Skeletal muscle satellite cell (primary cell): ENCODE measurements around the gene RGS11.
"Not testable (repeated sequence)": the region's sequence is repeated elsewhere in the genome, so short reads cannot be mapped to it uniquely, and the experiment has no call there.

Source experiments
- H3K27me3 ChIP-seq: 2 replicates; pipeline ENCODE4 v1.7.0; 2013; ENCODE audit warnings: low read length; ENCODE audit not compliant: control insufficient read depth, insufficient read depth
- H3K36me3 ChIP-seq: 2 replicates; pipeline ENCODE4 v1.7.0; 2013; ENCODE audit warnings: mild to moderate bottlenecking, control low read depth, low read length; ENCODE audit not compliant: insufficient read depth
- H3K4me1 ChIP-seq: 2 replicates; pipeline ENCODE4 v1.7.0; 2013; ENCODE audit warnings: low read length; ENCODE audit not compliant: control insufficient read depth, insufficient read depth
- H3K4me2 ChIP-seq: 2 replicates; pipeline ENCODE4 v1.7.0; 2013; ENCODE audit warnings: mild to moderate bottlenecking, low read length
- H3K4me3 ChIP-seq: 2 replicates; pipeline ENCODE4 v1.7.0; 2013; ENCODE audit warnings: low read length
- H3K9ac ChIP-seq: 2 replicates; pipeline ENCODE4 v1.7.0; 2013; ENCODE audit warnings: mild to moderate bottlenecking, low read depth, low read length, moderate library complexity
- H3K9me3 ChIP-seq: replicated peaks from 2 replicates; pipeline ENCODE4 v1.7.0; 2013; ENCODE audit warnings: mild to moderate bottlenecking, control low read depth, low read length

RGS11 gene

GRCh38 chr16:275041-275641 lies 603 bp downstream of the RGS11 start:
- Histone ChIP-seq H3K4me3 (peak overlapping the region; percentile 63), H3K4me1 (peaks cover 4% of the 10 kb centered on the region), H3K4me2 (peak overlapping the region; percentile 76), H3K9me3 (no peaks in the 10 kb centered on the region), H3K36me3 (no peaks in the 10 kb centered on the region), H3K9ac (no peak overlapping the region), H3K27me3 (peaks cover 12% of the 10 kb centered on the region)

- no peak overlapping the region for H3K4me2 ChIP-seq
- no peaks in the 10 kb centered on the region for H3K9me3 ChIP-seq
- peaks cover 4% of the 10 kb centered on the region for H3K4me1 ChIP-seq
- H3K27me3 ChIP-seq = peaks cover 16% of the 10 kb centered on the region
- no peaks in the 10 kb centered on the region for H3K36me3 ChIP-seq
- H3K9ac ChIP-seq = no peak overlapping the region
- no peak overlapping the region for H3K4me3 ChIP-seq
Observed at GRCh38 chr16:273547-274421, 2.0 kb downstream of the RGS11 start.

- H3K27me3 ChIP-seq = peaks cover 19% of the 10 kb centered on the region
- H3K4me3 ChIP-seq = no peak overlapping the region
- no peak overlapping the region for H3K9ac ChIP-seq
- no peaks in the 10 kb centered on the region for H3K36me3 ChIP-seq
- H3K4me1 ChIP-seq = peaks cover 4% of the 10 kb centered on the region
- no peak overlapping the region for H3K4me2 ChIP-seq
- no peaks in the 10 kb centered on the region for H3K9me3 ChIP-seq
Observed at GRCh38 chr16:272633-273546, 2.9 kb downstream of the RGS11 start.

- no peaks in the 10 kb centered on the region for H3K36me3 ChIP-seq
- no peak overlapping the region for H3K9ac ChIP-seq
- peaks cover 19% of the 10 kb centered on the region for H3K27me3 ChIP-seq
- peaks cover 8% of the 10 kb centered on the region for H3K4me1 ChIP-seq
- no peaks in the 10 kb centered on the region for H3K9me3 ChIP-seq
- H3K4me2 ChIP-seq = no peak overlapping the region
- no peak overlapping the region for H3K4me3 ChIP-seq
Observed at GRCh38 chr16:270381-271255, 5.1 kb downstream of the RGS11 start.

- H3K27me3 ChIP-seq = peaks cover 8% of the 10 kb centered on the region
- no peaks in the 10 kb centered on the region for H3K9me3 ChIP-seq
- peaks cover 5% of the 10 kb centered on the region for H3K4me1 ChIP-seq
- no peak overlapping the region for H3K4me2 ChIP-seq
- peaks cover 6% of the 10 kb centered on the region for H3K36me3 ChIP-seq
- no peak overlapping the region for H3K9ac ChIP-seq
- H3K4me3 ChIP-seq = no peak overlapping the region
Observed at GRCh38 chr16:269061-269796, 6.5 kb downstream of the RGS11 start.

- Histone ChIP-seq H3K9me3 (no peaks in the 10 kb centered on the region), H3K36me3 (peaks cover 6% of the 10 kb centered on the region), H3K4me3 (no peak overlapping the region), H3K27me3 (peaks cover 7% of the 10 kb centered on the region), H3K9ac (no peak overlapping the region), H3K4me2 (no peak overlapping the region), H3K4me1 (peaks cover 5% of the 10 kb centered on the region)
Observed at GRCh38 chr16:268141-269053, 7.3 kb downstream of the RGS11 start.

- H3K9ac ChIP-seq, H3K4me1 ChIP-seq, H3K36me3 ChIP-seq, H3K9me3 ChIP-seq, H3K4me2 ChIP-seq, H3K4me3 ChIP-seq, H3K27me3 ChIP-seq: not testable (repeated sequence)
Observed at GRCh38 chr16:267562-267961, 8.2 kb downstream of the RGS11 start.

- H3K4me3 ChIP-seq = no peak overlapping the region
- H3K36me3 ChIP-seq = peaks cover 9% of the 10 kb centered on the region
- peaks cover 7% of the 10 kb centered on the region for H3K27me3 ChIP-seq
- H3K9me3 ChIP-seq = no peaks in the 10 kb centered on the region
- H3K4me1 ChIP-seq = peaks cover 5% of the 10 kb centered on the region
- no peak overlapping the region for H3K9ac ChIP-seq
- no peak overlapping the region for H3K4me2 ChIP-seq
Observed at GRCh38 chr16:266258-267164, 9.2 kb downstream of the RGS11 start.

- H3K9ac ChIP-seq = no peak overlapping the region
- H3K9me3 ChIP-seq = no peaks in the 10 kb centered on the region
- no peak overlapping the region for H3K4me2 ChIP-seq
- H3K36me3 ChIP-seq = peaks cover 10% of the 10 kb centered on the region
- no peak overlapping the region for H3K4me3 ChIP-seq
- peaks cover 7% of the 10 kb centered on the region for H3K27me3 ChIP-seq
- peaks cover 5% of the 10 kb centered on the region for H3K4me1 ChIP-seq
Observed at GRCh38 chr16:265711-266110, 10.0 kb downstream of the RGS11 start.
